Fibroblast of peridontal ligament (primary cell): ENCODE measurements around the gene CXCL17.
"Not testable (repeated sequence)": the region's sequence is repeated elsewhere in the genome, so short reads cannot be mapped to it uniquely, and the experiment has no call there.

Source experiments
- DNase-seq: peaks from one replicate; pipeline ENCODE4 v3.0.0-alpha.2; 2010; ENCODE audit errors: extremely low read depth

Gene CXCL17, protein sequence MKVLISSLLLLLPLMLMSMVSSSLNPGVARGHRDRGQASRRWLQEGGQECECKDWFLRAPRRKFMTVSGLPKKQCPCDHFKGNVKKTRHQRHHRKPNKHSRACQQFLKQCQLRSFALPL

GRCh38 chr19:42442833-42443232 lies at the start of gene CXCL17:
TSS of gene CXCL17 (minus strand) at chr19:42442946. CDS start at chr19:42442832, 114 bp downstream.
- no peak for DNase-seq

GRCh38 chr19:42488783-42489521 lies 46.2 kb upstream of the CXCL17 start:
- no peak for DNase-seq

DNA sequence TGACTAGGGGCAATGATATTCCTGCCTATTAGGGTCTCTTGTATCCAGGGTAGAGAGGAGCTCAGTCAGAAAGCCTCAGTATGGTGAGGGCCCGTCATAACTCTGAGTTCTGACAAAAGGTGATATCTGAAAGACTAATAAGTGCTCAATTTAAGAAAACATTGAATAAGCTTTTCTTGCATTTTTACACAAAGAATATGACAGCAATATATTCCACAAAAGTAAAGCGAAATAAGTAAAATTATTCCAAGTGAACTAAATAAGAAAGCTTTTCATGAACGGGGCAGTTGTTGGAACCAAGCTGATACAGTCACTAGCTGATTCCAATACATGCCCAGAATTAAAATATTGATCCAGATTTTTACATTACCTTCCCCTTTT lies 45.0 kb upstream of the CXCL17 start:
- no peak for DNase-seq

DNA sequence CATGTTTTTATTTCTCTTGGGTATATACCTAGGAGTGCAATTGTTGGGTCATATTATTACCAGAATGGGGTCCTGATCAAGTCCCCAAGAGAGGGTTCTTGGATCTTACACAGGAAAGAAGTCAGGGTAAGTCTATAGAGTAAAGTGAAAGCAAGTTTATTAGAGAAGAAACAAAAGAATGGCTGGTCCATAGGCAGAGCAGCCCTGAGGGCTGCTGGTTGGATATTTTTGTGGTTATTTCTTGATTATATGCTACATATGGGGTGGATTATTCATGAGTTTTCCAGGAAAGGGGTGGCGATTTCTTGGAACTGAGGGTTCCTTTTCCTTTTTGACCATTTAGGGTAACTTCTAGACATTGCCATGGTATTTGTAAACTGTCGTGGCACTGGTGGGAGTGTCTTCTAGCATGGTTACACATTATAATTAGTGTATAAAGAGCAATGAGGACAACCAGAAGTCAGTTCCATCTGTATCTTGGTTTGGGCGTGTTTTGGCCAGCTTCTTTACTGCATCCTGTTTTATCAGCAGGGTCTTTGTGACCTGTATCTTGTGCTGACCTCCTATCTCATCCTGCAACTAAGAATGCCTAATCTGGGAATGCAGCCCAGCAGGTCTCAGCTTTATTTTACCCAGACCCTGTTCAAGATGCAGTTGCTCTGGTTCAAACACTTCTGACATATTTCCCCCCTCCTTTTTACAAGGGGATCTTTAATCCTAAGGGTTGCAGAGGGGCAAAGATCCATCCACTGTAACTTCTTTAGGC lies 44.5 kb upstream of the CXCL17 start:
- peak; percentile 18 for DNase-seq

GRCh38 chr19:42485036-42485435 lies 42.3 kb upstream of the CXCL17 start:
- not testable (repeated sequence) for DNase-seq

- no peak for DNase-seq
Observed at GRCh38 chr19:42480335-42481095, 37.8 kb upstream of the CXCL17 start.

DNA sequence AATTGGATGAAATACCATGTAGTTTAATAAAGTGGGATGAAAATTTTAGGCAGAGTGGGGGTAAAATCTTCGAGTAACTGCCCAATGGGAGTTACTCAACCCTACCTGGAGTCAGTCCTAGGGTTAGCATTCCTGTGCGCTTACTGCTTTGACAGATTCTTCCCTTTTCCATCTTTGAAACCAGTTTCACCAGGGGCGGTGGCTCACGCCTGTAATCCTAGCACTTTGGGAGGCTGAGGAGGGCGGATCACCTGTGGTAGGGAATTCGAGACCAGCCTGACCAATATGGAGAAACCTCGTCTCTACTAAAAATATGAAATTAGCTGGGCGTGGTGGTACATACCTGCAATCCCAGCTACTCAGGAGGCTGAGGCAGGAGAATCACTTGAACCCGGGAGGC lies 37.0 kb upstream of the CXCL17 start:
- no peak for DNase-seq

DNA sequence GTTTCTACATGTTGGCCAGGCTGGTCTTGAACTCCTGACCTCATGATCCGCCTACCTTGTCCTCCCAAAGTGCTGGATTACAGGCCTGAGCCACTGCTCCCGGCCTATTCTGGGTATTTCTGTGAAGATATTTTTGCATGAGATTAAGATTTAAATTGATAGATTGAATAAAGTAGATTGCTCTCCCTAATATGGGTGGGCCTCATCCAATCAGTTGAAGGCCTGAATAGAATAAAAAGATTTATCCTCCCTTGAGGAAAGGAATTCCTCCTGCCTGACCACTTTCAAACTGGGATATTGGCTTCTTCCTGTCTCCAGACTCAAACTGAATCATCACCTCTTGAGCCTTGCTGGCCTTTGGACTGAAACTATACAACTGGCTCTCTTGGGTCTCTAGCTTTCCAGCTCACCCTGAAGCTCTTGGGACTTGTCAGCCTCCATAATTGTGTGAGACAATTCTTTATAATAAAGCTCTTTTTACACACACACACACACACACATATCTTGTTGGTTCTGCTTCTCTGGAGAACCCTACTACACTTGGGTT lies 36.1 kb upstream of the CXCL17 start:
- DNase-seq, result no peak

- no peak for DNase-seq
Observed at GRCh38 chr19:42477933-42478332, 35.2 kb upstream of the CXCL17 start.

- DNase-seq, result no peak
Observed at GRCh38 chr19:42477117-42477516, 34.4 kb upstream of the CXCL17 start.

GRCh38 chr19:42475366-42475765 lies 32.6 kb upstream of the CXCL17 start:
- no peak for DNase-seq

GRCh38 chr19:42474743-42475142 lies 32.0 kb upstream of the CXCL17 start:
- no peak for DNase-seq

- no peak for DNase-seq
Observed at GRCh38 chr19:42473686-42474085, 30.9 kb upstream of the CXCL17 start.

- DNase-seq, result no peak
Observed at GRCh38 chr19:42472402-42473147, 29.8 kb upstream of the CXCL17 start.

GRCh38 chr19:42471554-42472249 lies 29.0 kb upstream of the CXCL17 start:
- DNase-seq, result no peak

DNA sequence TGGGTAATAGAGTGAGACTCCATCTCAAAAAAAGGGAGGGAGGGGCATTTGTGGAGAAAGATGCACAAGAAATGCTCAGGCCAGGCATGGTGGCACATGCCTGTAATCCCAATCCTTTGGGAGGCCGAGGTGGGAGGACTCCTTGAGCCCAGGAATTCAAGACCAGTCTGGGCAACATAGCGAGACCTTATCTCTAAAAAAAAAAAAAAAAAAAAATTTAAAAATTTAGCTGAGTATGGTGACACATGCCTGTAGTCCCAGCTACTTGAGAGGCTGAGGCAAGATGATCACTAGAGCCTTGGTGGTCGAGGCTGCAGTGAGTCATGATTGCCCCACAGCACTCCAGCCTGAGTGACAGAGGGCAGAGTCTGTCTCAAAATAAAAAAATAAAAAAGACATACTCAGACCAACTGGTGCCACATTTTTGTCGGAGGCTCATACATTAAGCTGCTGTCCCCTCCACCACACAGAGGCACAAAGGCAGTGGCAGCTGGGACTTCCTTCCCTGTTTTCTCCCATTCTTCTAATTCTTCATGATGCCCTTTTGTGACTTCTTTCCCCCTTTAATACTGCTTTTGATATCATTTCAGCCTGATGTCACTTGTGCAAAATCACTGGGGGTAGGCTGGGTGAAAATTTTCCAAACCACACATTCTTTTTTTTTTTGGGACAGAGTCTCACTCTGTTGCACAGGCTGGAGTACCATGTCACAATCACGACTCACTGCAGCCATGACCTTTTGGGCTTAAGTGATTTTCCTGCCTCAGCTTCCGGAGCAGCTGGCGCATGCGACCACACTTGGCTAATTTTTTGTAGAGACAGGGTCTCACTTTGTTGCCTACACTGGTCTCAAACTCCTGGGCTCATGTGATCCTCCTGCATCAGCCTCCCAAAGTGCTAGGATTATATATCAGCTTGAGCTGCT lies 26.8 kb upstream of the CXCL17 start:
- no peak for DNase-seq

DNA sequence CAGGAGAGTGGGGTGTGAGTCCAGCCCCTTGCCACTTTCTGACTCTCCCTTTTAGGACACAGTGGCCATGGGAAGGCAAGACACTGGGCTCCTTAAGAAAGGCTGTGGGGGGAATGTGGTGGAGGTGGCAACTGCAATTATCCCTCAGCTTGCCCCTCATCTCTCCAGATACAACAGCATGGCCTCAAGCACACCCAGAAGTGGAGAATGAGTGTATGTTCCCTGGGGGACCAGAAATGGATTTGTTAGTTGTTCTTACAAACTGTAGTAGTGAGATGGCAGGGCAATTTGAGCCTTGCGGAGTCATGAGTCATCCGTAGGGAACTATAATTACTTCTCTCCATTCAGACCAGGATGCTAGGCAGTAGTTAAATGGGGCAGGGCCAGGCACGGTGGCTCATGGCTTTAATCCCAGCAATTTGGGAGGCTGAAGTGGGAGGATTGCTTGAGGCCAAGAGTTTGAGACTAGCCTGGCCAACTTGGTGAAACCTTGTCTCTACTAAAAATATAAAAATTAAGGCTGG lies 25.6 kb upstream of the CXCL17 start:
- DNase-seq, result peak; percentile 89

GRCh38 chr19:42467183-42467760 lies 24.5 kb upstream of the CXCL17 start:
- no peak for DNase-seq
